Epithelial cell of proximal tubule (primary cell): ENCODE results near the gene RUSF1. TPM values are rescaled to one million over a fixed set of nuclear protein-coding genes. Genes with fewer than 3 reads are reported as not detected.
"Not testable (repeated sequence)": the region's sequence is repeated elsewhere in the genome, so short reads cannot be mapped to it uniquely, and the experiment has no call there.

Source experiments
- DNase-seq: peaks from one replicate; pipeline ENCODE4 v3.0.0-alpha.2; 2011; ENCODE audit warnings: low read depth
- H3K4me3 ChIP-seq: 2 replicates; pipeline ENCODE4 v1.5.1; 2011; ENCODE audit warnings: low read depth, mild to moderate bottlenecking, low read length
- CTCF ChIP-seq: conservative IDR thresholded peaks from 2 replicates; pipeline ENCODE4 v1.5.1; 2012; ENCODE audit warnings: low read depth, mild to moderate bottlenecking, low read length
- total RNA-seq: library from RNA; depleted of rRNA; stranded (reverse); fragments of >200 nt; gene quantifications from 2 replicates; pipeline ENCODE4 v1.2.3, GENCODE V29; 2015

Gene RUSF1
- total RNA-seq, 1 donor from 2014 or later: 42.8 TPM

- no peak for DNase-seq
- peak; percentile 36 for TF ChIP-seq CTCF
- no peak overlapping the region for H3K4me3 ChIP-seq
Measured at GRCh38 chr16:31455601-31456314, 52.4 kb downstream of the RUSF1 start.

- H3K4me3 ChIP-seq: no peak overlapping the region
- no peak for DNase-seq
- TF ChIP-seq CTCF: no peak
Measured at GRCh38 chr16:31453255-31454204, 54.7 kb downstream of the RUSF1 start.

- no peak for DNase-seq
- TF ChIP-seq CTCF: no peak
- no peak overlapping the region for H3K4me3 ChIP-seq
Measured at GRCh38 chr16:31452631-31453106, 55.5 kb downstream of the RUSF1 start.

GRCh38 chr16:31451681-31452351 lies 56.4 kb downstream of the RUSF1 start:
- H3K4me3 ChIP-seq: no peak overlapping the region
- peak; percentile 68 for TF ChIP-seq CTCF
- no peak for DNase-seq

- TF ChIP-seq CTCF: no peak
- DNase-seq: no peak
- H3K4me3 ChIP-seq: no peak overlapping the region
Measured at GRCh38 chr16:31451201-31451600, 57.0 kb downstream of the RUSF1 start.

- DNase-seq, H3K4me3 ChIP-seq: not testable (repeated sequence)
Measured at GRCh38 chr16:31445931-31446330, 62.3 kb downstream of the RUSF1 start.

GRCh38 chr16:31441956-31442355 lies 66.2 kb downstream of the RUSF1 start:
- peak overlapping the region; percentile 80 for H3K4me3 ChIP-seq
- no peak for DNase-seq

More at GRCh38 chr16:31441956-31442355, 66.2 kb downstream of the RUSF1 start:
- no peak for TF ChIP-seq CTCF
